ENCODE results near the gene DRD3.

DRD3 gene

DNA sequence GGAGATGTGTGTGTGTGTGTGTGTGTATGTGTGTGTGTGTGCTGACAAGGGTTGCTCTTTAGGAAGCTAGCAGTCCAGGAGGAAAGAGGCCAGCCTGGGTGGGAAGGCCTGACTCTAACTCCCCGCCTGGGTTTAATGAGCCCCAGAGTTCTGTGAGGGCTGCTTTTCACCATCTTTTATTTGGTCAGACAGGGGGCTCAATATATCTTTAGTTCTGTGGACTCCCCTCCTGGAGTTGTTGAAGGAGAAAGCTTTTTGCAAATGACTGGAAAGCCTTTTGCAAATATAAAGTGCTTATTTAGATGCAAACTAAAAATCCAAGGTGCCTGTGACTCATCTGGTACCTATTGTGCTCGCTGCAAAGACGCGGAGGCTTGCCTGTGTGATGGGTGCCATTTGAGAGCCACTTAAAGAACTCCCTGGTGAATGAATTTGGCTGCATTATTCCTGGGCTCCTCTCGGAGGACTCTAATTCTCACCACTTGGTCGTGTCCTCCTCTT lies 24.5 kb downstream of the DRD3 start:
- no peaks in the 10 kb centered on the region for H3K9me3 Mint-ChIP-seq
- H3K27me3 Mint-ChIP-seq: peaks cover 3% of the 10 kb centered on the region
- H3K4me1 Mint-ChIP-seq: peaks cover 15% of the 10 kb centered on the region
- no peaks in the 10 kb centered on the region for H3K36me3 Mint-ChIP-seq (ENCODE audit: low read depth)
- H3K4me3 Mint-ChIP-seq: no peak overlapping the region
- DNase-seq (no peak), ATAC-seq (no peak)
- H3K27ac Mint-ChIP-seq: no peak overlapping the region

DNA sequence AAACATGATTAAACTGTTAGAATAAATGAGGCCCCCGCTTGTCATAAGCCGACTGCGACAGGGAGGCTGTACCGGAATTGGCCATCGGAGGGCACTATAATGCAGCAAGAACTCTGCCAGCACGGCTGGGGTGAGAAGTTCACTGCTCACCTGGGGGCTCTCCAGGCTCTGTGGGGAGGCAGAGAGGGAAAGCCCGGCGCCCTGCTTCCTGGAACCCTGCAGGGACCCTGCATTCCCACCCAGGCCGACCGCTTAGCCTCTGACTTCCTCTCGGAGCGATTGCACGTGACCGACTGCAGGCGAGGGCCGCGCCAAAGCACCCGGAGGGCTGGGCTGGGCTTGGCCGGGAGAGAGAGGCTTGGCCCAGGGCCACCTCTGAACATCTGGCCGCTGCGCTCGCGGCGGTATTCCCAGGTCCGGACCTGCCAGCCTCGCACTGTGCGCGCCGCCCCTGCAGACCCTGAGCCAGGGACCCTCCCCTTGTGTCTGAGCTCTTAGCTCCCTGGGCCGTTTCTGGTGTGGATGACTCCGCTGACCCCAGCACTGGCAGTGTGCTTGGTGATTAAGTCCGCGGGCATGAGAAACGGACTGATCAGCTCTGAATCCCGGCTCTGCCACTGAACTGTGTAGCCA lies 26.2 kb downstream of the DRD3 start:
- Mint-ChIP-seq H3K4me3 (peak overlapping the region; percentile 43), H3K27ac (peak overlapping the region; percentile 47), H3K27me3 (no peaks in the 10 kb centered on the region), H3K4me1 (peaks cover 15% of the 10 kb centered on the region), H3K9me3 (no peaks in the 10 kb centered on the region), H3K36me3 (ENCODE audit: low read depth) (no peaks in the 10 kb centered on the region)
- ATAC-seq (peak; percentile 94), DNase-seq (peak; percentile 90)

DNA sequence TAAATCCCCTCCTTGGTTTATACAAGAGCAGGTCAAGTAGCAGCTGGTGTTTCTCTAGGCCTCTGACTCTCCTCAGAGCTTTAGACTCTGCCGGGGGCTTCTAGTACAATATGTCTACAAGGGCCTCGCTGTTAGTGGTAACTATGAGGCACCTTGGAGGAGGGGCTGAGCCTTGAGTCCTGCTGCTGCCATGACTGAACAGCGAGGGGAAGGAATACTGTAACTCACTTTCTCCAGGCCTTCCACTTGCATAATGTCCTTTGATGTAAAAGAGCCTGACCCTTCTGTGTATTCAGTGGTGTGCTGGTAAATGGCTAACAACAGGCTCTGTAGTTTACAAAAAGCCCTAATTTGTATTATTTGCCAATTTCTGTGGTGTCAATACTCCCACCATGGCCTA lies 27.8 kb downstream of the DRD3 start:
- peaks cover 15% of the 10 kb centered on the region for H3K4me1 Mint-ChIP-seq
- ATAC-seq (no peak), DNase-seq (no peak)
- H3K27ac Mint-ChIP-seq: no peak overlapping the region
- no peaks in the 10 kb centered on the region for H3K27me3 Mint-ChIP-seq
- H3K4me3 Mint-ChIP-seq: no peak overlapping the region
- no peaks in the 10 kb centered on the region for H3K36me3 Mint-ChIP-seq (ENCODE audit: low read depth)
- no peaks in the 10 kb centered on the region for H3K9me3 Mint-ChIP-seq

DNA sequence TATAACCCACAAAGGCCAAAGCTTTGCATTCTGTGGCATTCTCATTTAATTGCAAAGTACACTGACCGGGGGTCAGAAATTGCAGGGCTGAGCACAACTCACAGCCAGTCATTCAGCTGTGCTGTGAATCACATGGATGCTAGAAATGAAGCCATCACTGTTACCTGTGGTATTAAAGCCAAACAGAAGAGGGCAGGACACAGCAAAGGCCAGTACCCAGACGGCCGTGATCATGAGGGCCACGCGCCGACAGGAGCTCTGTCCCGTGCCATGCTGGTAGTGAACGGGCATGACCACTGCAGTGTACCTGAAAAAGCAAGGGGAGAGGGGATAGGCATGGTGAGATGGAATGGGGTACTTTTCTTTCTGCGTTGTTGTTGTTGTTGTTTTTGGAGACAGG lies 31.6 kb downstream of the DRD3 start:
- no peak for ATAC-seq
- H3K4me1 Mint-ChIP-seq: peaks cover 13% of the 10 kb centered on the region
- no peaks in the 10 kb centered on the region for H3K9me3 Mint-ChIP-seq
- DNase-seq: no peak
- no peaks in the 10 kb centered on the region for H3K27me3 Mint-ChIP-seq
- H3K36me3 Mint-ChIP-seq (ENCODE audit: low read depth): no peaks in the 10 kb centered on the region
- no peak overlapping the region for H3K4me3 Mint-ChIP-seq
- no peak overlapping the region for H3K27ac Mint-ChIP-seq

DNA sequence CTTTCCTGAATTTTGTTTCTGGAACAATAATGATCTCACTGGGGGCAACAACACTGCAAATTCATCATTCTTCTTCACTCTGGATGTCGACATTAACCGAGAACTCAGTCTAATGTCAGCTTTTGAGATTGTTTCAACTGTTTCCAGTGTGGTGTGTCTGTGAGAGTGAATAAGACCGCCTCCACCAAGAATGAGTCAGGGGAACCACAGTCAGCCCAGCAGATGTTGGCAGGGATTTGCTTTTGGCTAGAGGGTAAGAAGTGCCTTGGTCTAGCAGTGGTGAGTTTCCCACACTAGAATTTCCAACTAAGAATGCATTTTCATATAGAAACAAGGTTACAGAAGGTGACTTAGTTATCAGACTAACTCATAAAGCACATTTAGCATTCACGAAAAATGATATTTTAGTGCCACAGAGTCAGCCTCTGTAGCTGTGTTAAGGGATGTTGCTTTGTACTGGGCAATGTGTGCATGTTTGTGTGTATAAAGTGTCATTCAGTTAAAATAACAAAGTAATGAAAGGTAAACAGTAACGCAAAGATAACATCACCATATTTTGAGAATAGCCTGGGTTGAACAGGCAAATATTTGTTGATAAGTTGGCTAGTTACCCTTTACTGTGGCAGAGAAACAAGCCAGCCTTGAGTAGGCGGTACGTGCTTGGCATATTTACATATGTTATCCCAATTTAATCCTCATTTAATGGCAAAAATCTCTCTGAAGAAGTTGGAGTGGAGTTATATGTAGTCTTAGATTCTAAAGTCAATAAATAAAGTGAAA lies 33.8 kb downstream of the DRD3 start:
- Mint-ChIP-seq H3K36me3 (ENCODE audit: low read depth) (no peaks in the 10 kb centered on the region), H3K4me3 (no peak overlapping the region), H3K9me3 (no peaks in the 10 kb centered on the region), H3K4me1 (peaks cover 11% of the 10 kb centered on the region), H3K27ac (peak overlapping the region; percentile 14), H3K27me3 (no peaks in the 10 kb centered on the region)
- DNase-seq (peak; percentile 23), ATAC-seq (peak; percentile 99)

DNA sequence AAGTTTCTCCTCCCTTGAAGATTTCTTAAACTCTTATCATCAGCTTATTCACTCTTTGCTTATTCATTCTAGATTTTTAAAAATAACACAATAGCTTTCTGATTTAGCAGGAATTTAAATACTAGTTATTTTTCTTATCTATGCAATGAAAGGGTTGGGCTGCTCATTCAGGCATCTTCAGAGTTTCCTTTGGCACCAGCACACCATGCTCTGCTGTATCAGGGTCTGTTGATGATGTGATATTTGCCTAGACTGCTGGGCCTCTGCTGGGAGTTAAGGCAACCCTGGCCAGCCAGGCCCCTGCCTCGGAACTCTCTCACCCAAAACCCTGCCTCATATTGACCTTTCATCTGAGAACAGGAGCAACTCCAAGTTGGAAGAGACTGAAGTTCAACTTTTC lies 35.0 kb downstream of the DRD3 start:
- no peaks in the 10 kb centered on the region for H3K27me3 Mint-ChIP-seq

DNA sequence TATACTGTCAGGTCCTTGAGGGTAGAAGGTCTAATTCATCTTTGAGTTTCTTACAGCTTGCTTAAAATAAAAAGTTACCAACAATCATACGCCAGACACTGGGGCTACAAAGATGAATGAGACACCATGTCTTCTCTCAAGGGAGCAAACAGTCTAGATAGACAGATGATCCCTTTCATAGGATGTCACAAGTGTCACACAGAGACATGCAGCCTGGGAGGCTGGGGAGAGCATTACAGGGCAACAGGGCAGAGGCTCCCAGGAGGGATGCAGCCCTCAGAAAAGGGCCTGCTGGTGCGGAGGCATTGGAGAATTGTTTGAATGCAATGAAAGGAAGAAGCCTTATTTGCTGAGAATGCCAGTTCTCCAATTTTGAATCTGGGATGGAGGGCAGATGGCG lies 39.0 kb downstream of the DRD3 start:
- H3K4me3 Mint-ChIP-seq: no peak overlapping the region
- ATAC-seq: no peak
- no peaks in the 10 kb centered on the region for H3K9me3 Mint-ChIP-seq
- peaks cover 6% of the 10 kb centered on the region for H3K4me1 Mint-ChIP-seq
- no peaks in the 10 kb centered on the region for H3K36me3 Mint-ChIP-seq (ENCODE audit: low read depth)
- DNase-seq: no peak
- H3K27me3 Mint-ChIP-seq: no peaks in the 10 kb centered on the region
- H3K27ac Mint-ChIP-seq: no peak overlapping the region

More for the DNA sequence above, 35.0 kb downstream of the DRD3 start:
- peaks cover 11% of the 10 kb centered on the region for H3K4me1 Mint-ChIP-seq
- ATAC-seq: no peak
- H3K27ac Mint-ChIP-seq: no peak overlapping the region
- no peak overlapping the region for H3K4me3 Mint-ChIP-seq
- H3K36me3 Mint-ChIP-seq (ENCODE audit: low read depth): no peaks in the 10 kb centered on the region
- no peaks in the 10 kb centered on the region for H3K9me3 Mint-ChIP-seq
- no peak for DNase-seq

DNA sequence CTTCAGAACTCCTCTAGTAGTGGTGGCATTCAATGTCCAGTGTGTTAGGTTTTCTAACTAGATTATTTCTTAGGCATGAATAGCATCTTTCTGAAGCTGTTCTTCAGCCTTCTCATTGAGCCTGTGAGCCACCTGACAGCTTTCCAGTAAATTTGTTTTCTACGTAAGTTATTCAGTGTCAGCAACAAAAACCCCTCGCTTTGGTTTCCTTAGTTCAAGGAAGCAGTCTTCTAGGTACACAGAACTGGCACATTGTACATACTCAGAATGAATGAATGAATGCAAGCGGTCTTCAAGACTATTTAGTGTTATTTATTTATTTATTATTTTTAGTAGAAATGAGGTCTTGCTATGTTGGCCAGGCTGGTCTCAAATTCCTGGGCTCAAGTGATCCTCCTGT lies 44.9 kb downstream of the DRD3 start:
- Mint-ChIP-seq H3K36me3 (ENCODE audit: low read depth) (no peaks in the 10 kb centered on the region), H3K27ac (no peak overlapping the region), H3K4me1 (no peaks in the 10 kb centered on the region), H3K27me3 (no peaks in the 10 kb centered on the region), H3K9me3 (no peaks in the 10 kb centered on the region), H3K4me3 (no peak overlapping the region)
- DNase-seq (no peak), ATAC-seq (no peak)

DNA sequence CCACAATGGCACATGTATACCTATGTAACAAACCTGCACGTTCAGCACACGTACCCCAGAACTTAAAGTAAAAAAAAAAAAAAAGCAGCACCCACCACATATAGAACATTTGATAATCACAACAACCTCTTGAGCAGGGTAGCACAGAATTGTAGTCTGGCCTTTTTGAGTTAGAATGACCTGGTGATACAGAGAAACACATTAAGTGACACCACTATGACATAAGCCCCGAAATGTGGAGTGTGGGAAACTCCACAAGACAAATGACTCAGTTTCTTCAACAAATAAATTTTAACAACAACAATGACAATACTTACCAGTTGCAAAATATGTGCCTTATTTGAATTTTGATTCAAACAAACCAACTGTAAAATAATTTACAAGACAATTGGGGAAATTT lies 46.4 kb downstream of the DRD3 start:
- no peaks in the 10 kb centered on the region for H3K9me3 Mint-ChIP-seq
- ATAC-seq: no peak
- H3K4me3 Mint-ChIP-seq: no peak overlapping the region

DNA sequence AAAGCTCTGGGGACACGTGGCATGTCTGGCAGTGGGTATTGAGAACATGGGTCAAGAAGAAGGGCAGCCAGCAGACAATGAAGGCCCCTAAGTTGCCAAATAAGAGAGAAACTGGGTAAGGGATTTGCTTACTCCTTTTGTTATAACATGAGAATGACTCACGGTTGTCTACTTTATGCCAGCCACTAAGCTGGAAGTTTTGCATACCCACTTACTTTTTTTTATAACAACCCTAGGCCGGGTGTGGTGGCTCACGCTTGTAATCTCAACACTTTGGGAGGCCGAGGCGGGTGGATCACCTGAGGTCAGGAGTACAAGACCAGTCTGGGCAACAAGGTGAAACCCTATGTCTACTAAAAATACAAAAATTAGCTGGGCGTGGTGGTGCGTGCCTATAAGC lies 50.0 kb downstream of the DRD3 start:
- ATAC-seq: no peak
- Mint-ChIP-seq H3K36me3 (ENCODE audit: low read depth) (no peaks in the 10 kb centered on the region), H3K4me1 (peaks cover 7% of the 10 kb centered on the region), H3K27ac (no peak overlapping the region), H3K4me3 (no peak overlapping the region), H3K9me3 (no peaks in the 10 kb centered on the region), H3K27me3 (no peaks in the 10 kb centered on the region)
- no peak for DNase-seq

More for the DNA sequence above, 46.4 kb downstream of the DRD3 start:
- peaks cover 7% of the 10 kb centered on the region for H3K4me1 Mint-ChIP-seq
- no peak overlapping the region for H3K27ac Mint-ChIP-seq
- no peaks in the 10 kb centered on the region for H3K27me3 Mint-ChIP-seq
- no peaks in the 10 kb centered on the region for H3K36me3 Mint-ChIP-seq (ENCODE audit: low read depth)
- no peak for DNase-seq

DNA sequence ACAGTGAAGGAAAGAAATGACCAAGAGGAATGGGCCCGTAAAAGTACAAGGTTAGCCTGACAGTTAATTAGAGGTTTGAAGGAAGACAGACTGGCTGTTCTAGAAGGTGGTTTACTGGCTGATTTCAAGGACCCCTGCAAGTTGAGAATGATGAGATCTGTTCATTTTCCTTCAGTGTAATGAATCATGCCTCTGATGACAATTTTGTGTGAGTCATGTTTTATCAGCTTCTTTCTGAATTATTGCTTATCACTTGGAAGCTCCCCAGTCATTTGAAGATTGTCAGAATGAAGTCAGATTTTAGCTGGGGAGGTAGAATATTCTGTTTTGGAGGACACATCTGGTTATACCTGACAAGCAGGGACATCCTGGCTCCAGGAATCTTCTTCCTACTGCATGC lies 50.6 kb downstream of the DRD3 start:
- Mint-ChIP-seq H3K27ac (no peak overlapping the region), H3K27me3 (no peaks in the 10 kb centered on the region), H3K4me3 (no peak overlapping the region), H3K9me3 (no peaks in the 10 kb centered on the region), H3K4me1 (peaks cover 7% of the 10 kb centered on the region), H3K36me3 (ENCODE audit: low read depth) (no peaks in the 10 kb centered on the region)
- peak; percentile 20 for ATAC-seq
- DNase-seq: no peak

DNA sequence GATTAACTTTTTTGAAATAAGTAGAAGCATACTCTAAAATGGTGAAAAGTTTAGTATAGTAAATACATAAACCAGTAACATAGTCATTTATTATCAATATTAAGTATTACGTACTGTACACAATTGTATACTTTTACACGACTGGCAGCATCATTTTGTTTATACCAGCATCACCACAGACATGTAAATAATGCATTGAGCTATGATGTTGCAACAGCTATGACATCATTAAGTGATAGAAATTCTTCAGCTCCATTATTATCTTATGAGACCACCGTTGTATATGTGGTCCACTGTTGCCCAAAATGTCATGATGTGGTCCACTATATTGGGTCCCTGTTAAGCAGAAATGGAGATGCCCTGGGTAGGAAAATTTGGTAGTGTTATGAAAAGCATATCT lies 51.3 kb downstream of the DRD3 start:
- DNase-seq (no peak), ATAC-seq (no peak)
- Mint-ChIP-seq H3K27ac (no peak overlapping the region), H3K4me3 (no peak overlapping the region), H3K27me3 (no peaks in the 10 kb centered on the region), H3K9me3 (no peaks in the 10 kb centered on the region), H3K4me1 (peaks cover 7% of the 10 kb centered on the region), H3K36me3 (ENCODE audit: low read depth) (no peaks in the 10 kb centered on the region)

DNA sequence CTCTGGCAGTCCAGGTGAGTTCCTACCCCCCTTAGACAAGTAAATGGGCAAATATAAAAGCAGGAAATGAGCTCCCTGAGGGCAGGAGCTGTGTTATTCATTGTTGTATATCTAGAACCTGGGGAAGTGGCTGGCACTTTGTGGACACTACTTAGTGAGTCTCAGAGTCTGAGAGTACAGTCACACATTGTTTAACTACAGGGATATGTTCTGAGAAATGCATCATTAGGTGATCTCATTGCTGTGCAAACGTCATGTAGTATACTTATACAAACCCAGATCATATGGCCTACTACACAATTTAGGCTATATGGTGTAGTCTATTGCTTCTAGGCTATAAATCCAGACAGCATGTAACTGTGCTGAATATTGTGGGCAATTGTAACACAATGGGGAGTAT lies 52.4 kb downstream of the DRD3 start:
- DNase-seq (no peak), ATAC-seq (no peak)
- Mint-ChIP-seq H3K9me3 (no peaks in the 10 kb centered on the region), H3K27ac (no peak overlapping the region), H3K4me3 (no peak overlapping the region), H3K4me1 (peaks cover 7% of the 10 kb centered on the region), H3K27me3 (no peaks in the 10 kb centered on the region), H3K36me3 (ENCODE audit: low read depth) (no peaks in the 10 kb centered on the region)

DNA sequence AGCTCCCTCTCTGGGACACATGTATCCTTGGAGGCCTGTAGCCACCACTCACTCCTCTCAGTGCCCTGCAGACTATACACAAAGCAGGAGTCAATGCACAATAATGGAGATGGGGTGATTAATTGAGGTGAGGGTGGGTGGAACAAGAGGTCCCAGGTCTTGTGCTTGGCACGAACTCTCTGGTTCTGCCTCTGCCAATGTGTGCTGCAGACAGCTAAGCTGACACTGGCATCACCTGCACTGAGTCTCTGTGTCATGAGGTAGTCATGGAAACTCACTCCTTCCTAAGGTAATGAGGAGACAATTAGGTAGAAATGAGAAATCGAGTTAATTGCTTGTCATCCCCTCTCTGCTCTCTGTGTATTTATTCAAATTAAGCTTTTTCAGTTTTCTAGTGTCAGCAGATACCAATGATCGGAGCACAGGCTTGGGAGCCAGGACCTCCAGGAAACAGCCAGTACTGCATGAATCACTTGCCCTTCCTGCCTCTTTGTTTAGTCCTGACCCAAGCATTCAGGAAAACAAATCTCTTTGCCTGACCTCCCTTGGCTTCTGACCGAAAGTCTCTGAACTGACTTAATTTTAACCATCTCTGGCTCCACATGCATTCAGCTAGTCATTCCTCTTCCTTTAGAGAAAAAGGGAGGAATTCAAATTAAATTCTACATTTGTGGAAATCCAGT lies 56.7 kb downstream of the DRD3 start:
- no peak overlapping the region for H3K4me3 Mint-ChIP-seq
- no peaks in the 10 kb centered on the region for H3K27me3 Mint-ChIP-seq
- no peaks in the 10 kb centered on the region for H3K9me3 Mint-ChIP-seq
- H3K27ac Mint-ChIP-seq: no peak overlapping the region
- no peaks in the 10 kb centered on the region for H3K4me1 Mint-ChIP-seq
- ATAC-seq (peak; percentile 36), DNase-seq (no peak)
- H3K36me3 Mint-ChIP-seq (ENCODE audit: low read depth): no peaks in the 10 kb centered on the region

DNA sequence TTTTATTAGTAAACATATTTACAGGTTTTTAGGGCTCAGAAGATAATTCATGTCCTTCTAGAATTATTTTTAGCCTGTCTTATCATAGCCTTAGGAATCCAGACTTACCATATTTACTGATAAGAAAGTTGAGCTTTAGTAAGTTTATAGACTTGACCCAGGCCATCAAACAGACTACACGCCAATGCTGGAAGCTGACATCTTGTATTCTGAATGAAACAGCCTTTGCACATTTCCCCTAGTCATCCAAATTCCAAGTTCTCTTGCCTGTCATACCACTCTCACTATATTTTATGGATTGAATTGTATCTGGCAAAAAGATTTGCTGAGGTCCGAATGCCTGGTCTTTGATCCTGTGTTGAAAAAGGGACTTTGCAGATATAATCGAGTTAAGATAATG lies 58.6 kb downstream of the DRD3 start:
- DNase-seq (no peak), ATAC-seq (no peak)
- H3K4me1 Mint-ChIP-seq: no peaks in the 10 kb centered on the region
- no peak overlapping the region for H3K27ac Mint-ChIP-seq
- no peaks in the 10 kb centered on the region for H3K27me3 Mint-ChIP-seq
- H3K9me3 Mint-ChIP-seq: no peaks in the 10 kb centered on the region
- H3K36me3 Mint-ChIP-seq (ENCODE audit: low read depth): no peaks in the 10 kb centered on the region
- no peak overlapping the region for H3K4me3 Mint-ChIP-seq
